ENCODE measurements around the gene ITGB7.
"Not testable (repeated sequence)": the region's sequence is repeated elsewhere in the genome, so short reads cannot be mapped to it uniquely, and the experiment has no call there.

The ITGB7 gene

DNA sequence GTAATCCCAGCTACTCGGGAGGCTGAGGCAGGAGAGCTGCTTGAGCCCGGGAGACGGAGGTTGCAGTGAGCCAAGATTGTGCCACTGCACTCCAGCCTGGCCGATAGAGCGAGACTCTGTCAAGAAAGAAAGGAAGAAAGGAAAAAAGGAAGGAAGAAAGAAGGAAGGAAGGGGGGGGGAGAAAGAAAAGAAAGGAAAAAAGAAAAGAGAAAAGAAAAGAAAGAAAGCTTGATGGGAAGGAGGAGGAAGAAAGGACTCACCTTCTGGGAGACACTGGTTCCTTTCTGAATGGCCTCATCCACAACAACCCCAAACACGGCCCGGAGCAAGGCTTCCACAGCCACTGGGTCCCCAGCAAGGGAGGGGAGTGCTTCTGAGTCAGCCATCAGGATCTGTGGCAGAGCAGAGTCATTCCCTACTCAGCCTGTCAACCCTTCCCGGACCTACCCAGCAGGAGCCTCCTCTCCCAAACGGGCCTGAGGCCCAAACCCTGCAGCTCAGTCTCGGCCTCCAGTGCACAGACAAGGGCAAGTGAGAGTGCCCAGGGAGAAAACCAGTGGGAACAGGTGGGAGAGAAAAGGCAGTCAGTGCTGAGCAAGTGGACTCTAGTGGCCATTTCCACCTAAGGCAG is 33.9 kb downstream of the ITGB7 start:
- no peak overlapping the region for H3K27ac Mint-ChIP-seq
- DNase-seq (no peak), ATAC-seq (no peak)
- no peaks in the 10 kb centered on the region for H3K9me3 Mint-ChIP-seq
- H3K27me3 Mint-ChIP-seq, result no peaks in the 10 kb centered on the region
- peaks cover 1% of the 10 kb centered on the region for H3K36me3 Mint-ChIP-seq (ENCODE audit: low read depth)
- no peak overlapping the region for H3K4me3 Mint-ChIP-seq
- peaks cover 2% of the 10 kb centered on the region for H3K4me1 Mint-ChIP-seq

DNA sequence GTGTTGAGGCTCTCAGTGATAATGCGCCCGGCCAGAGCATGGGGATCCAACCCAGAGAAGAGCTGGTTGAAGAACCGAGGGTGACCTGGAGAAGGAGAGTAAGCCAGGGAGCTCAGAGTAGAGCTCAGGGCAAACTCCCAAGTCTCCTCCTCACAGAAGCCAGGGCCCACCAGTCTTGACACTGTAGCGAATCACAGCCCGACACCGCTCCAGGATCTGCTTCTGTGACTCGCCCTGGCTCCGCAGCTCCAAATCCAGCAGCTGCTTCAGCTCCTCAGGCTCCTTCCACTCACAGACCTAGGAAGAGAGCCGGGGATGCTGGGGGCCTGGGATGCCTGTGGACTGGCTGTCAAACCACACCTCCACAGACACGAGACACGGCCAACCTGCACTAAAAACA is 34.7 kb downstream of the ITGB7 start:
- Mint-ChIP-seq H3K4me3 (no peak overlapping the region), H3K9me3 (no peaks in the 10 kb centered on the region), H3K27me3 (no peaks in the 10 kb centered on the region), H3K27ac (no peak overlapping the region), H3K36me3 (ENCODE audit: low read depth) (peaks cover 1% of the 10 kb centered on the region), H3K4me1 (peaks cover 2% of the 10 kb centered on the region)
- ATAC-seq, result no peak
- DNase-seq, result no peak

DNA sequence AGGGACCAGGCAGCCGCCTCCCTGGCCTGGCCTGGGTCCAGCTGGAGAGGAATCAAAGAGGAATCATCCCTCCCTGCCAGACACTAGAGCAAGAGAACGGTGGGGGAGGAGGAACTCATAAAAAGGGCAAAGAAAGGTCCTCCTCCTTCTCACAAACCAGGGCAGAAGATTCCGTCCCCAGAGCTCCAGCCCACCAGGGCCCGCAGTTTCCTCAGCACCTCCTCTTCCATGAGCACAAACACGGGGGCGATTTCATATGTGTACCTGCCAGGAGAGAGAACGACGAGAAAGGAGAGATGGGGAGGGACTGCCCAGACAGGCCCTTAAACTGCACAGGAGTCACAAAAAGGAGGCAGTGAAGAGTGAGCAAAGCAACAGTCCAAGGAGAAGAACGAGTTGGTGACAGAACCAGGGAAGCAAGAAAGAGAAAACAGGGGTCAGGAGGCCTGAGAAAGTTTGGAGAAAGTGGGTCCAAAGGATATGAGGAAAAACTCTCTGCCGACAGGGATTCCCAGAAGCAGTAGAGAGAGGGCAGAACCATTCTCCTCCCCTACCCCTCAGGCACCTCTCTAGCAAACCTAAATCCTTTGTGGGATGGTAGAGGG is 35.2 kb downstream of the ITGB7 start:
- H3K36me3 Mint-ChIP-seq (ENCODE audit: low read depth), result peaks cover 1% of the 10 kb centered on the region
- H3K4me3 Mint-ChIP-seq, result no peak overlapping the region
- ATAC-seq, result no peak
- no peak overlapping the region for H3K27ac Mint-ChIP-seq
- no peaks in the 10 kb centered on the region for H3K27me3 Mint-ChIP-seq
- no peak for DNase-seq
- no peaks in the 10 kb centered on the region for H3K9me3 Mint-ChIP-seq
- H3K4me1 Mint-ChIP-seq, result peaks cover 2% of the 10 kb centered on the region

DNA sequence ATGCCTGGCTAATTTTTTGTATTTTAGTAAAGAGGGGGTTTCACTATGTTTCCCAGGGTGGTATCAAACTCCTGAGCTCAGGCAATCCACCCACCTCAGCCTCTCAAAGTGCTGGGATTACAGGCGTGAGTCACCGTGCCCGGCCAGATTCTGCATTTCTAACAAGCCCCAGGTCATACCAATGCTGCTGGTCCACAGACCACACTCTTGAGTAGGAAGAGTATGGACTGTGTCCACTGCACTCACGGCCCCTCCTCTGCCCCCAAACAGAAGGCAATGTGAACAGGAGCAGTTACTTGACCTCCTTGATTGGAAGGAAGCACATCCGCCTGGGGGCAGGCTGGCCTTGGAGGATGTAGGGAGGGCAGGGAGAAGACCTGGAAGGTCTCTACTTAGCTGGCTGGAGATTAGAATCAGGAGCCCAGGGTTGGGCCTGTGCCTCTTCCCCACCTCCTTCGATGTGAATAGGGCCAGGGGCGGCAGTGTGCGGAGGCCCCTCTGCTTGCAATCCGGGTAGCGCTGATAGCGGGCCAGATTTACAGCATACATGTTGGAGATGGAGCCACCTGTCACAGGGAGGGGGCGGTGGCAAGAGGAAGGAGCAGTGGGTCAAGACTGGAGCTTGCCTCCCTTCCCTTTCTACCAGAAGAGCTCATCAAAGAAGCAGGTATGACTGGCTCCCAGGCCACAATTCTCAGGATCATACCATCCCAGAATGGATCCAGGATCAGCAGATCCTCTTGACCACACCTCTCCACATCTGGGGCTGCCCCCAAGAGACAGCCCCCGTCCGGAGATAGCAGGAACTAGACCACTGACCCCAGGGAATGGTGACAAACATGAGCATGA is 36.0 kb downstream of the ITGB7 start:
- Mint-ChIP-seq H3K4me3 (no peak overlapping the region), H3K27ac (no peak overlapping the region), H3K9me3 (no peaks in the 10 kb centered on the region), H3K36me3 (ENCODE audit: low read depth) (peaks cover 1% of the 10 kb centered on the region), H3K27me3 (no peaks in the 10 kb centered on the region), H3K4me1 (peaks cover 4% of the 10 kb centered on the region)
- DNase-seq, result no peak
- ATAC-seq, result no peak

DNA sequence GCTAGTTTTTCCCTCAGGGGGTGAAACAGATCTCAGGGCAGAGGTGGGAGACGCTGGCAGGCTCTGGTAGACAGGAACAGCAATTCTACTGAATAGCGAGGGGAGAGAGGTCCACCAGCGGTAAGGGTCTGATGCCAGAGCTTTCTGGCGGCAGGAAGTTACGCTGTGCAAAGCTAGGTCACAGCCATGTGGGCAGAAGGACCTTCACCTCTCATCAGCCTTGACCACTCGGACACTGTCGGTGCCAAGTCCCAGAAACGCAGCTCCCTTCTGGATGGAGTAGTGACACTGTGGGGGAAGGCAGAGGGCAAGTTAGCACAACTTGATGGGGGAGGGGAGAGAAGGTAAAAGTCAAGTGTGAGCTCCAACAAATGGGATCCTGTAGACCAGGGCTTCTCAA is 36.8 kb downstream of the ITGB7 start:
- peaks cover 1% of the 10 kb centered on the region for H3K36me3 Mint-ChIP-seq (ENCODE audit: low read depth)
- DNase-seq (no peak), ATAC-seq (no peak)
- no peaks in the 10 kb centered on the region for H3K27me3 Mint-ChIP-seq
- H3K27ac Mint-ChIP-seq, result no peak overlapping the region
- H3K9me3 Mint-ChIP-seq, result no peaks in the 10 kb centered on the region
- peaks cover 2% of the 10 kb centered on the region for H3K4me1 Mint-ChIP-seq
- H3K4me3 Mint-ChIP-seq, result no peak overlapping the region

DNA sequence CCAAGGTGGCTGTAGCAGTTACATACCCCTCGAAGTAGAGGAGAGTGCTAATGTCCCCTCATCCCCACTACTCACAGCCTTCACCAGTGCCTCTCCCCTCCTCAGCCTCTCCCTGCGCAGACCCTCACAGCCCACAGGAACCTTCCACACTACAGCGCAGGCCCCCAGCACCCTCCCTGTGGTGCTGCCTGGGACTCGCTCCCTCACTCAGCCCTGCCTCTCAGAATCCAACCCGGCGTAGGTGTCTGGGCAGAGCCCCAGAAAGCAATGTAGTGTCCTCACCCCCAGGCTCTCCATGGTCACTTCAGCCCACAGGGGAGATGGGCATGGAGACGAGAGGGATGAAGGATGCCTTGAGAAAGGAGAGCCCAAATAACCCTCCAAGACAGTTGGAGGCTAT is 37.4 kb downstream of the ITGB7 start:
- Mint-ChIP-seq H3K27ac (no peak overlapping the region), H3K36me3 (ENCODE audit: low read depth) (peaks cover 1% of the 10 kb centered on the region), H3K27me3 (no peaks in the 10 kb centered on the region), H3K9me3 (no peaks in the 10 kb centered on the region), H3K4me1 (peaks cover 2% of the 10 kb centered on the region), H3K4me3 (no peak overlapping the region)
- ATAC-seq (peak; percentile 24), DNase-seq (no peak)

DNA sequence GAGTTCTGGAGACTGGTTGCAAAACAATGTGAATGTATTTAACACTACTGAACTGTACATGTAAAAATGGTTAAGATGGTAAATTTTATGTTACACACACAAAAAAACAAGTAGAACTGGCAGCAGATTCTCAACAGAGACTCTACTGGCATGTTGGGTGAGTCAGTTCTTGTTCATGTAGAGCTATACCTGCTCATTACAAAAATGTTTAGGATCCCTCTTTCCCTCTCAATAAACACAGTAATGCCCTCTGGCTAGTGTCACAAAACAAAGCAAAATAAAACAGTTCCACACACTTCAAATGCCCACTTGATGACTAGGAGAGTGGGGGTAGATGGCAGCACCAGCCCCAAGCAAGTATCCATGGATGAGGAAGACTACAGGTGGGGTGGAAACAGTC is 40.2 kb downstream of the ITGB7 start:
- DNase-seq (no peak), ATAC-seq (no peak)
- H3K36me3 Mint-ChIP-seq (ENCODE audit: low read depth), result peaks cover 1% of the 10 kb centered on the region
- H3K27me3 Mint-ChIP-seq, result no peaks in the 10 kb centered on the region
- H3K4me1 Mint-ChIP-seq, result peaks cover 2% of the 10 kb centered on the region
- H3K4me3 Mint-ChIP-seq, result no peak overlapping the region
- no peaks in the 10 kb centered on the region for H3K9me3 Mint-ChIP-seq
- H3K27ac Mint-ChIP-seq, result no peak overlapping the region

DNA sequence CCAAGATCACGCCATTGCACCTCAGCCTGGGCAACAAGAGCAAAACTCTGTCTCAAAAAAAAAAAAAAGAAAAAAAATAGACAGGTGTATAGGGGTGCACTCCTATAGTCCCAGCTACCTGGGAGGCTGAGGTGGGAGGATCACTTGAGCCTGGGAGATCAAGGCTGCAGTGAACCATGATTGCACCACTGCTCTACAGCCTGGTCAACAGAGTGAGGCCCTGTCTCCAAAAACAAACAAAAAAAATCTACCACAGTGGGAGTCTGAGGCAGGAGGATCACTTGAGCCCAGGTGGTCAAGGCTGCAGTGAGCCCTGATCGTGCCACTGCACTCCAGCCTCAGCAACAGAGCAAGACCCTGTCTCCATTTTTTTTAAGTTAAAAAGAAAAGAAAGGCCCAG is 44.0 kb downstream of the ITGB7 start:
- H3K4me1 Mint-ChIP-seq, result peaks cover 10% of the 10 kb centered on the region
- not testable (repeated sequence) for H3K9me3 Mint-ChIP-seq; DNase-seq; ATAC-seq; H3K27me3 Mint-ChIP-seq; H3K36me3 Mint-ChIP-seq (ENCODE audit: low read depth); H3K4me3 Mint-ChIP-seq; H3K27ac Mint-ChIP-seq

DNA sequence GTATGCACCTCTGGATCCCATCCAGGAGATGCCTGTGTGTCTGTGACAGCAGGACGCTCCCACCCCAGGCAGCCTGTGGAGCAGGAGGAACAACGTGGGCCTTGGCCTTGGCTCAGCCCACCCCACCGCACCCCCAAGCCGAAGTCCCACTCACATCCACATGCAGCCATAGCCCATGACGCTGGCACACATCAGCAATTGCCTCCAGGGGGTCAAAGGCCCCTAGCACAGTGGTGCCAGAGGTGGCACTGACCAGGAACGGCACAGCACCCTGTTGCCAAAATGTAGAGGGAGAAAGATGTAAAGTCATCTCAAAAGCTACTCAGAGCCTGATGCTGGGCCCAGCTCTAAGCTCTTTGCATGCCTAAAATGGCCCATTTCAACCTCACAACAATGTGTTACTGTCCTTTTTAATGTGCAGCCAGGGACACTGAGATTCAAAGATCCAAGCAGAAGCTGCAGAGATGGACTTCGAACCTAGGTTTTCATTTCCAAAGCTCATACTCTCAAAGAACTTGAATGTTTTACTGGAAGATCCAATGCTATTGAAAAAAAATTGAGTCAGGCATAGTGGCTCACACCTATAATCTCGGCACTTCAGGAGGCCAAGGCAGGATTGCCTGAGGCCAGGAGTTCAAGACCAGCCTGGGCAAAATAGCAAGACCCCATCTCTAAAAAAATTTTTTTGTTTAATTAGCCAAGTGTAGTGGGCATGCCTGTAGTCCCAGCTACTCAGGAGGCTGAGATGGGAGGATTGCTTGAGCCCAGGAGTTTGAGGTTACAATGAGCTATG is 45.7 kb downstream of the ITGB7 start:
- ATAC-seq (no peak), DNase-seq (no peak)
- H3K36me3 Mint-ChIP-seq (ENCODE audit: low read depth), result peaks cover 3% of the 10 kb centered on the region
- H3K27ac Mint-ChIP-seq, result no peak overlapping the region
- H3K4me1 Mint-ChIP-seq, result peaks cover 10% of the 10 kb centered on the region
- no peak overlapping the region for H3K4me3 Mint-ChIP-seq
- H3K27me3 Mint-ChIP-seq, result no peaks in the 10 kb centered on the region
- H3K9me3 Mint-ChIP-seq, result no peaks in the 10 kb centered on the region

DNA sequence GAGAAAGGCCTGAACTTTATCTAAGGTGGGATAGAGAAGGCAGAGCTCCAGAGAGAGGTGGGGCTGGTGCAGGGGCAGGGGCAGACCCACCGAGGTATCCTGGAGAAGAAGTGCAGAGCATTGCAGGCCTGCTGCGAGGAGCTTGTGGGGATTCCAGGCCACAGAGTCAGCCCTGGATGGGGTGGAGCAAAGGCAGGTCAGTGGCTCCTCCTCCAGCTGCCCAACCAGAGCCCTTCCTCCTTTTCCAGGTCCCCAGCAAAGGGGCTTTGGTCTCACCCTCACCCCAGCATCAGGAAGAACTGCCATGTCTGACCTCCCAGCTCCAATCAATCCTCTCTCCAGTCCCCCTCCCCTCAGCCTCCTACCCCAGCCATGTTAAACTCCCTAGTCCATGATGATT is 46.4 kb downstream of the ITGB7 start:
- ATAC-seq, result no peak
- no peak overlapping the region for H3K4me3 Mint-ChIP-seq
- H3K27me3 Mint-ChIP-seq, result no peaks in the 10 kb centered on the region
- no peak overlapping the region for H3K27ac Mint-ChIP-seq
- H3K9me3 Mint-ChIP-seq, result no peaks in the 10 kb centered on the region
- peaks cover 8% of the 10 kb centered on the region for H3K4me1 Mint-ChIP-seq
- no peak for DNase-seq
- H3K36me3 Mint-ChIP-seq (ENCODE audit: low read depth), result peaks cover 3% of the 10 kb centered on the region

DNA sequence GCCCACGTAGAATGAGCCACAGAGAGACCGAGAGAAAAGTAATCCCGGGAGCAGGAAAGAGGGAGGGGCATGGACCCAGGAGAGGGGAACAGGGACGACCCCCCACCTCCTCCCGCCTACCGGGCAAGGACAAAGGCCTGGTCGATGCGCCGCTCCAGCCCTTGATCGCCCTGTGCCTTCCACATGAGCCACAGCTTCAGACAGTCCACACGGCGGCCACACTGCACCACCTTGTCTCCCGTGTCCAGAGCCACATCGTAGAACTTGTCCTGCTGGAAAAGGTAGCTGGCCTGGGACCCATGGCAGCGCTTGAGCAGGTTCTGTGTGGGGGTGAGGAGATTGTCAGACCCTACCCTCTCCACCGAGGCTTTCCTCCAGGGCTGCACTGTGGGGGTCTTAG is 47.1 kb downstream of the ITGB7 start:
- Mint-ChIP-seq H3K4me3 (no peak overlapping the region), H3K27ac (no peak overlapping the region), H3K36me3 (ENCODE audit: low read depth) (peaks cover 3% of the 10 kb centered on the region), H3K9me3 (no peaks in the 10 kb centered on the region), H3K4me1 (peaks cover 8% of the 10 kb centered on the region), H3K27me3 (no peaks in the 10 kb centered on the region)
- DNase-seq (no peak), ATAC-seq (no peak)

DNA sequence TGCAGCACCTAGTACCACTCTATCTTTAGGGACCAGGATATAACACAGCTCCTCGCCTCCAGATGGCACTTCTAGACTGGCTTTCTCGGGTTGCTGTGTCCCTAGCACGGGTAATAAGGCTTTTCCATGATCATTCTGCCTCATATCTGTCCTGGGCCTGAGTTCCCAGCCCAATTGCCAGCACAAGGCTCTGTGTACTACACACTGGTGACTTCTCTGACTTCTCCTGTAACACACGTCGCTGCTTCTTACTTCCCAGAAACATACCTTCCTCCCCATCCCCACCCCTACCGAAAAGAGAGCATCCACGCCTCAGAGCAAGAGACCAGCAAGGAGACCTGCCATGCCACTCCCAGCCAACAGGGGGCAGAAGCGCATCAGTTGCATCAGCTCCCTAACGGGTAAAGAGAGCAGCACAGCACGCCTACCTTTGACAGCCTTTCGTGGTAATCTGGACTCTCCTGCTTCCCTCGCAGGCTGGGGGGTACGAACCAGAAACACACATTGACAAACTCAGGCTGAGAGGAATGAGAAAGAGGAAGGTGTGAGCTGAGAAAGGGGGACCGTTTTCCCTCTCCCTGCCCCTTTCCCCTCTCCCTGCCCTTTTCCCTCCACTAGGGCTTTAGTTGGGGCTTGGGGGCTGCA is 47.7 kb downstream of the ITGB7 start:
- no peak overlapping the region for H3K4me3 Mint-ChIP-seq
- H3K36me3 Mint-ChIP-seq (ENCODE audit: low read depth), result peaks cover 3% of the 10 kb centered on the region
- H3K27me3 Mint-ChIP-seq, result no peaks in the 10 kb centered on the region
- peak overlapping the region; percentile 64 for H3K27ac Mint-ChIP-seq
- DNase-seq (peak; percentile 93), ATAC-seq (peak; percentile 96)
- H3K4me1 Mint-ChIP-seq, result peaks cover 8% of the 10 kb centered on the region
- no peaks in the 10 kb centered on the region for H3K9me3 Mint-ChIP-seq

DNA sequence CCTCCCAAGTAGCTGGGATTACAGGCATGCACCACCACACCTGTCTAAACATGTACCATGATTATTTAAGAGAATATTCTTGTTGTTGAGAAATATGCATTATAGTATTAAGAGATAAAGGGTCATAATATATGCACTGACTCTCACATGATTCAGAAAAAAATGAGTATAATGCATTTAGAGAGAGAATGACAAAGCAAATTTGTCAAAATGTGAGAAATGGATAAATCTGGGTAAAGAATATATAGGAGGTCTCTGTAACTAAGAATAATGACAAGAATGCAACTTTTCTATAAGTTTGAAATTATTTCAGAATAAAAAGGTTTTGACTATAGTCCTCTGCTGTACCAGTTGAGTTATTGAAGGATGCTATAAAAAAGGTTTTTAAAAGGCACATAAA is 54.7 kb downstream of the ITGB7 start:
- ATAC-seq (no peak), DNase-seq (no peak)
- Mint-ChIP-seq H3K4me3 (no peak overlapping the region), H3K27ac (no peak overlapping the region), H3K27me3 (no peaks in the 10 kb centered on the region), H3K36me3 (ENCODE audit: low read depth) (no peaks in the 10 kb centered on the region), H3K4me1 (no peaks in the 10 kb centered on the region), H3K9me3 (no peaks in the 10 kb centered on the region)

DNA sequence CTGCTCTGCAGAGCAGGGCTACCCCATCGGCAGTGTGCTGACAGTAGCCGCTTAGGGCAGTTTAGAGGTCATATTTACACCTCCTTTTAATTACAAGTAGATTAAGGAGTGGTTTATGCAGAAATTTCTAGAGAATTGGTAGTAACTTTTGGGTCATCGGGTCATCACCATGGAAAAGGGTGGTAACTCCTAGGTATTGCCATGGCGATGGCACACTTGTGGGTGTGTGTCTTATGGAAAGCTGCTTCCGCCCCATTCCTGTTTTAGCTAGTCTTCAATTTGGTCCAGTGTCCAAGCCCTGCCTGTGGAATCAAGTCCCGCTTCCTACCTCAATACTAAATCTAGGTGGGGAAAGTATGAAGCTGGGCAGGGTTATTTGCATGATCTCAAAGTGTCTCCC is 56.0 kb downstream of the ITGB7 start:
- Mint-ChIP-seq H3K4me1 (no peaks in the 10 kb centered on the region), H3K27ac (no peak overlapping the region), H3K36me3 (ENCODE audit: low read depth) (no peaks in the 10 kb centered on the region), H3K4me3 (no peak overlapping the region), H3K27me3 (no peaks in the 10 kb centered on the region), H3K9me3 (no peaks in the 10 kb centered on the region)
- ATAC-seq, result no peak
- DNase-seq, result no peak
